GM23248 (cell line): ENCODE data around the gene KLHL30. TPM values are rescaled to one million over a fixed set of nuclear protein-coding genes. Genes with fewer than 3 reads are reported as not detected.

Experiments
- DNase-seq: peaks from one replicate; pipeline ENCODE4 v3.0.0-alpha.2; 2015
- H2AFZ ChIP-seq: fragments of 200-600 bp; sonication (generic); 2 replicates; pipeline ENCODE4 v1.6.1; 2016; ENCODE audit warnings: antibody characterized with exemption
- H3F3A ChIP-seq: fragments of 200-600 bp; sonication (generic); 2 replicates; pipeline ENCODE4 v1.6.1; 2016; ENCODE audit warnings: mild to moderate bottlenecking, antibody characterized with exemption, mixed run types; ENCODE audit not compliant: insufficient read depth
- H3K27ac ChIP-seq: fragments of 200-600 bp; sonication (generic); 2 replicates; pipeline ENCODE4 v1.5.1; 2016; ENCODE audit warnings: mild to moderate bottlenecking
- H3K27me3 ChIP-seq: fragments of 200-600 bp; sonication (generic); replicated peaks from 2 replicates; pipeline ENCODE4 v1.6.1; 2016; ENCODE audit warnings: mild to moderate bottlenecking; ENCODE audit not compliant: insufficient read depth
- H3K36me3 ChIP-seq: fragments of 200-600 bp; sonication (generic); 2 replicates; pipeline ENCODE4 v1.6.1; 2016; ENCODE audit warnings: low read depth, mild to moderate bottlenecking
- H3K4me1 ChIP-seq: fragments of 200-600 bp; sonication (generic); 2 replicates; pipeline ENCODE4 v1.6.1; 2016; ENCODE audit warnings: mild to moderate bottlenecking; ENCODE audit not compliant: insufficient read depth
- H3K4me2 ChIP-seq: fragments of 200-600 bp; sonication (generic); one replicate; pipeline ENCODE4 v1.6.1; 2016; ENCODE audit warnings: mild to moderate bottlenecking; ENCODE audit not compliant: unreplicated experiment
- H3K4me3 ChIP-seq: fragments of 200-600 bp; sonication (generic); 2 replicates; pipeline ENCODE4 v1.5.1; 2016; ENCODE audit warnings: mild to moderate bottlenecking
- H3K79me2 ChIP-seq: fragments of 200-600 bp; sonication (generic); 2 replicates; pipeline ENCODE4 v1.6.1; 2016; ENCODE audit warnings: mild to moderate bottlenecking; ENCODE audit not compliant: insufficient read depth
- H3K9ac ChIP-seq: fragments of 200-600 bp; sonication (generic); 2 replicates; pipeline ENCODE4 v1.6.1; 2016; ENCODE audit warnings: mild to moderate bottlenecking
- H3K9me2 ChIP-seq: fragments of 200-600 bp; sonication (generic); 2 replicates; pipeline ENCODE4 v1.6.1; 2016; ENCODE audit warnings: mixed run types, mild to moderate bottlenecking, moderate library complexity; ENCODE audit not compliant: insufficient read depth
- H3K9me3 ChIP-seq: fragments of 200-600 bp; sonication (generic); one replicate; pipeline ENCODE4 v1.6.1; 2017; ENCODE audit warnings: low read depth
- H4K20me1 ChIP-seq: fragments of 200-600 bp; sonication (generic); 2 replicates; pipeline ENCODE4 v1.6.0; 2016; ENCODE audit not compliant: insufficient read depth
- EZH2 ChIP-seq: fragments of 200-600 bp; sonication (generic); IDR thresholded peaks from 2 replicates; pipeline ENCODE4 v1.6.1; 2018; ENCODE audit warnings: antibody characterized with exemption, mild to moderate bottlenecking; ENCODE audit not compliant: insufficient read depth, poor library complexity, severe bottlenecking
- EZH2phosphoT487 ChIP-seq: fragments of 200-600 bp; sonication (generic); IDR thresholded peaks from 2 replicates; pipeline ENCODE4 v1.6.1; 2018; ENCODE audit warnings: antibody characterized with exemption, moderate library complexity, mild to moderate bottlenecking, low read depth; ENCODE audit not compliant: insufficient read depth
- WGBS, 2 experiments: methylation state at CpG; one replicate each; pipeline ENCODE4 v1.1.6; 2015 to 2017; ENCODE audit warnings: low lambda C conversion rate in 2 of 2, low coverage in 1 of 2; ENCODE audit errors: missing lambda C conversion rate in 2 of 2; 5-methylcytosine and 5-hydroxymethylcytosine counted together
- in situ Hi-C: fragments of 300-500 bp; cut with MboI; formaldehyde crosslinking; loops from 2 replicates; pipeline ENCODE4 v1.15.0; 2020
- polyA plus RNA-seq: library from polyadenylated mRNA; unstranded; fragments of >200 nt; fragmentation: Nextera tagmentation; extraction: Ambion mirVana; gene quantifications from 2 replicates; pipeline ENCODE4 v1.2.1, GENCODE V29; 2016
- total RNA-seq: library from RNA; depleted of rRNA; stranded (reverse); fragments of >200 nt; shearing (Covaris generic); gene quantifications from 2 replicates; pipeline ENCODE4 v1.2.3, GENCODE V29; 2014; rRNA removed

The KLHL30 gene, protein sequence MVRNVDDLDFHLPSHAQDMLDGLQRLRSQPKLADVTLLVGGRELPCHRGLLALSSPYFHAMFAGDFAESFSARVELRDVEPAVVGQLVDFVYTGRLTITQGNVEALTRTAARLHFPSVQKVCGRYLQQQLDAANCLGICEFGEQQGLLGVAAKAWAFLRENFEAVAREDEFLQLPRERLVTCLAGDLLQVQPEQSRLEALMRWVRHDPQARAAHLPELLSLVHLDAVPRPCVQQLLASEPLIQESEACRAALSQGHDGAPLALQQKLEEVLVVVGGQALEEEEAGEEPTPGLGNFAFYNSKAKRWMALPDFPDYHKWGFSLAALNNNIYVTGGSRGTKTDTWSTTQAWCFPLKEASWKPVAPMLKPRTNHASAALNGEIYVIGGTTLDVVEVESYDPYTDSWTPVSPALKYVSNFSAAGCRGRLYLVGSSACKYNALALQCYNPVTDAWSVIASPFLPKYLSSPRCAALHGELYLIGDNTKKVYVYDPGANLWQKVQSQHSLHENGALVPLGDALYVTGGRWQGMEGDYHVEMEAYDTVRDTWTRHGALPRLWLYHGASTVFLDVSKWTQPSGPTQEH
- 0.11 TPM in 1 of 2 replicates, not detected in the other for total RNA-seq
- 0.05 TPM in 1 of 2 replicates, not detected in the other for polyA plus RNA-seq

DNA sequence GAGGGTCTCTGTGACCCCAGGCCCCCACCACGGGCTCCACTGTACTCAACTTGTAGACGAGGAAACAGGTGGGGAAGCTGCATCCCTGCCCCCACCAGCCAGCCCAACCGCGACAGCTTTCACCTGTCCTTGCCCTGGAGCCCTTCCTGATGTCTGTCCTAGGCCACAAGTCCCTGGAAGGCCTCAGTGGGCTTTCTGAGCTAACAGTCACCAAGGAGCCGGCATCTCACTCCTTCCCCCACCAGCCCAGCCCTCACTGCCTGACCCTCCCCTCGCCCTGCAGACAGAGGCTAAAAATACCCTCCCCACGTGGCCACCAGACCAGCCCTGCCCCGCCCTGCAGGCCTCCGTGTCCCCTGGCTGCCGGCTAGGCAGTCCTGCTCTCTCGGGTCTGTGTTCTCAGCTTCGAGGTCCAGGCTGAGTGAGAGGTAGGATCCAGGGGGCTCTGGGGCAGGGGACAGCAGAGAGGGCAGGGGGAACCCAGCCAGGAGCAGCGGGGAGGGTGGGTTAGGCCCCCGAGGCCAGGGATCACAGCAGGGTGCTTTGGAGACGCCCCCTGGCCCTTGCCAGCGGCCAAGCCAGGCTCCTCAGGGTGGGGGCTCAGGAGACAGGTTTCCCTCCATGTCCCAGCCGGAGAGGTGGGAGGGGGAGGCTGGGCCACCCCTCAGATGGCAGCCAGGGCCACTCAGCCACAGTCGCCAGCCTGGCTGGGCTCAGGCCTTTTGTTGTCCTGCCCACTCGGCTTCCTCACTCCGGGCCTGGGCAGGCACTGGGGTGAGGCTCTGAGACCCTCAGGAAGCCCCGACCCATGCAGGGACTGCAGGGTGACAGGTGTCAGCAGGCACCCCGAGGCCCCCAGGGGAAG is at the start of gene KLHL30:
KLHL30 (plus strand) TSS at position 338 of the 865 bp plus-strand sequence. CDS start 2,087 bp downstream, outside the sequence.
- no peak within 1 kb of the TSS for H3K9ac ChIP-seq
- H3K9me2 ChIP-seq: no peaks in the 10 kb centered on the region
- DNase-seq: no peak
- H3K4me2 ChIP-seq: no peak within 1 kb of the TSS
- in situ Hi-C loops: no loop called here
- WGBS, 2 experiments: 69 to 71% methylated on average over 18 to 21 of the region's 22 CpGs
- H3K27ac ChIP-seq: no peak within 1 kb of the TSS
- H3K4me1 ChIP-seq: peaks cover 9% of the 10 kb centered on the region
- no peaks in the 10 kb centered on the region for H3K36me3 ChIP-seq
- H3K9me3 ChIP-seq: no peaks in the 10 kb centered on the region
- no peak within 1 kb of the TSS for H3K4me3 ChIP-seq
- TF ChIP-seq EZH2phosphoT487 (no peak), EZH2 (no peak)
- no peaks in the 10 kb centered on the region for H3F3A ChIP-seq
- H4K20me1 ChIP-seq: no peaks in the 10 kb centered on the region
- no peak within 1 kb of the TSS for H2AFZ ChIP-seq
- no peaks in the 10 kb centered on the region for H3K27me3 ChIP-seq
- no peaks in the 10 kb centered on the region for H3K79me2 ChIP-seq

DNA sequence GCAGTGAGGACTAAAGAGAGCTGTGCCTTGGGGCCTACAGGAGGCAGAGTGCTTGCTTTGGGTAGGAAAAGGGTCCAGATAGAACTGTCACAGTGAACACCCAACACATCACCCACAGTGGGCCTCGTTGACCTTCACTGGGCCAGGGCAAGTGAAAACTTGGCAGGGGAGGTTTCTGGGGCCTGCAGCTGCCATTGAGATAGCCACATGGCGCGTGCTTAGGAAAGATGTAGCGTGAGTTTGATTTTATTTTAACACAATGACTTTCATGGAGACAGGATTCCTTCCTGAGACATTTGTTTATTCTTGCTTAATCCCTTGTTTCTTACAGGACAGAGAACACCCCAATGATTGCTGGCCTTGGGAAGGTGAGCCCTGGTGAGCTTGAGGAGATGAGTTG is 47.6 kb upstream of the KLHL30 start:
- Histone ChIP-seq H3F3A (no peaks in the 10 kb centered on the region), H2AFZ (no peak overlapping the region), H3K79me2 (no peaks in the 10 kb centered on the region), H4K20me1 (no peaks in the 10 kb centered on the region), H3K36me3 (no peaks in the 10 kb centered on the region), H3K27ac (no peak overlapping the region), H3K4me2 (no peak overlapping the region), H3K9ac (no peak overlapping the region), H3K9me2 (no peaks in the 10 kb centered on the region), H3K4me1 (no peaks in the 10 kb centered on the region), H3K27me3 (no peaks in the 10 kb centered on the region), H3K4me3 (no peak overlapping the region), H3K9me3 (no peaks in the 10 kb centered on the region)
- no peak for DNase-seq
- TF ChIP-seq EZH2 (no peak), EZH2phosphoT487 (no peak)
- in situ Hi-C loops: no loop called here
- 99 to 100% methylated on average over 4 of the region's 4 CpGs for WGBS, 2 experiments

DNA sequence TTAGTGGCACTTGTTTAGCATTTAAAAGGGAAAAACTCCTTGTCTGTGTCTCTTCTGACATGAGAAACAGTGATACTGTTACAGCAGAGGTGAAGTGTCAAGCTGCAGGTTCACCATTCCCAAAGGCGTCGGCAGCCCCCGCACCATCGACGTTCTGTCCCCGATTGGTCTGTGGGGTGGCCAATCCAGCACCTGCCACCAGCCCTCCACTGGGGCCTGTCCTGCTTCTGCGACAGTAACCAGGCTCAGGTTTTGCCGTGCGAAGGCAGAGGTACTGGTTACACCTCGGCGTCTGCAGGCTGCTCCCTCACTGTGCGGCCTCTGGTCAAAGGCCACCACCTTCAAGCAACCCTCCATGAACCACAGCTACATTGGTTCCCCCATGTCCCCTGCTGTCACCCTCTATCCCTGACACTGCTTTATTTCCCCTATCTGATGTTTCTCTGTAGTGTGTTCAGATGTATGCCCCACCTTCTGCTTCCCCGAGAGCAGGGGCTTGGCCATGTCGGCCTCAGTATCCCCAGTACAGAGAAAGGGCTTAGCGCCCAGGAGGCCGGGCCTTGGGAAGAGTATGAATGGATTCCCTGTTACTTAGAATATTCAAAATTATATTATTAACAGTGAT is 46.9 kb upstream of the KLHL30 start:
- TF ChIP-seq EZH2phosphoT487: no peak
- no peak for TF ChIP-seq EZH2
- in situ Hi-C loops: no loop called here
- 98 to 99% methylated on average over 16 of the region's 16 CpGs for WGBS, 2 experiments

DNA sequence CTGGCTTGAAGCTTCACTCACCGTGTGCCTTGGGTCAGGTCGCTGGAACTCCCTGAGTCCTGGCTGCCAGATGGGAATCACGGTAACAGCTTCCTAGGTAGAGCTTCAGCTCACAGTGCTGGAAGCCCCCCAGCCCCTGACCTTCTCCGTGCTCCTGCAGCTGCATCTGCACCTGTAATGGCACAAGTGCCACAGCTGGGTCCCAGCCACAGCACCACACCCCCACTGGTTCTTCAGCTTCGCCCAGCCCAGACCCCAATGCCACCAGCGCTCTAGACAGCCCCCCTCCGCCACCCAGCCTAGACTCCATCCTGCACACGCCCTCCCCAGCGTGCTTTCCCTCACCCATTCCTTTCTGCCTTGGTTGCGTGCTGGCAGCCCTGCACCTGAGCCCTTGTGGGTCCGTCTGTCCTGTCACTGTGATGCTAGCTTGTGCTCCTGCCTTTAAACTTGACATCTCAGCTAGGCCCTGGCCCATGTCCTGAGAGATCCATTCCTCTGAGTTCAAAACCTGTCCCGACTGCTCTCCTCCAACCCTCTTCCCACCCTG is 45.9 kb upstream of the KLHL30 start:
- no peaks in the 10 kb centered on the region for H3K79me2 ChIP-seq
- H3K9me3 ChIP-seq: no peaks in the 10 kb centered on the region
- no peaks in the 10 kb centered on the region for H3K9me2 ChIP-seq
- no peaks in the 10 kb centered on the region for H4K20me1 ChIP-seq
- no peak overlapping the region for H3K9ac ChIP-seq
- H3K4me1 ChIP-seq: no peaks in the 10 kb centered on the region
- no peak for TF ChIP-seq EZH2
- DNase-seq: no peak
- H3K27me3 ChIP-seq: no peaks in the 10 kb centered on the region
- 89 to 95% methylated on average over 12 of the region's 12 CpGs for WGBS, 2 experiments
- no peak overlapping the region for H2AFZ ChIP-seq
- no peaks in the 10 kb centered on the region for H3F3A ChIP-seq
- in situ Hi-C loops: no loop called here
- H3K27ac ChIP-seq: no peak overlapping the region
- H3K4me2 ChIP-seq: no peak overlapping the region
- no peaks in the 10 kb centered on the region for H3K36me3 ChIP-seq
- H3K4me3 ChIP-seq: no peak overlapping the region

More for the DNA sequence above, 46.9 kb upstream of the KLHL30 start:
- Histone ChIP-seq H2AFZ (no peak overlapping the region), H3K27ac (no peak overlapping the region), H4K20me1 (no peaks in the 10 kb centered on the region), H3K4me3 (no peak overlapping the region), H3K9me2 (no peaks in the 10 kb centered on the region), H3K9ac (no peak overlapping the region), H3K4me2 (no peak overlapping the region), H3K36me3 (no peaks in the 10 kb centered on the region), H3K79me2 (no peaks in the 10 kb centered on the region), H3F3A (no peaks in the 10 kb centered on the region), H3K4me1 (no peaks in the 10 kb centered on the region), H3K9me3 (no peaks in the 10 kb centered on the region), H3K27me3 (no peaks in the 10 kb centered on the region)
- no peak for DNase-seq
